Mucosa of descending colon (tissue), 3 donors: ENCODE results near the gene DTX4. TPM values are rescaled to one million over a fixed set of nuclear protein-coding genes. Genes with fewer than 3 reads are reported as not detected.

Experiments used
- ATAC-seq: fragments of 200-7000 bp; cut with Tn5 transposase; one replicate; pipeline ENCODE4 v1.9.1; 2020; ENCODE audit warnings: mild to moderate bottlenecking, moderate library complexity
- DNase-seq, 3 donors: peaks; one replicate each; pipeline ENCODE4 v3.0.0-alpha.2; 2020
- H3K36me3 ChIP-seq: fragments of 200-600 bp; one replicate; pipeline ENCODE4 v1.8.0; 2021; ENCODE audit warnings: low read depth, mild to moderate bottlenecking
- H3K4me1 ChIP-seq: fragments of 200-600 bp; one replicate; pipeline ENCODE4 v1.8.0; 2021; ENCODE audit warnings: low read depth, mild to moderate bottlenecking
- H3K4me3 ChIP-seq: fragments of 200-600 bp; one replicate; pipeline ENCODE4 v1.8.0; 2021; ENCODE audit warnings: mild to moderate bottlenecking
- H3K9me3 ChIP-seq: fragments of 200-600 bp; one replicate; pipeline ENCODE4 v1.8.0; 2021; ENCODE audit warnings: mild to moderate bottlenecking
- intact Hi-C, 2 donors: fragments of 100-400 bp; cut with DNase I in 1 of 2; cut with micrococcal nuclease in 1 of 2; formaldehyde crosslinking; loops; one replicate each; pipeline versions ENCODE4 v1.11.0 to v1.11.1; 2022; cut with DNase I, micrococcal nuclease
- total RNA-seq, 3 donors: library from RNA; stranded (reverse); fragmentation: NEBNext Ultra II Directional in 2 of 3; extraction: Animal tissue kit (Norgen Biotek cat#: 25700) in 2 of 3; gene quantifications; one replicate each; pipeline versions ENCODE4 v1.2.1 to v1.2.4, GENCODE V29; 2021 to 2023
- TF ChIP-seq, protein P1 (sequence below): fragments of 200-600 bp; IDR thresholded peaks from one replicate; pipeline ENCODE4 v1.8.0; 2022; ENCODE audit warnings: antibody characterized with exemption, mild to moderate bottlenecking
- donor health status: DM: no; HTN: no; CAD: no; lungs with moderate emphysema.
- donor health status: DM: no; HTN: no; CAD: no.
- donor health status: DM: no; HTN: yes; CAD: no.

DTX4 gene
- total RNA-seq, 3 donors from 2014 or later = 37.4 to 95.7 (median 53.8) TPM

DNA sequence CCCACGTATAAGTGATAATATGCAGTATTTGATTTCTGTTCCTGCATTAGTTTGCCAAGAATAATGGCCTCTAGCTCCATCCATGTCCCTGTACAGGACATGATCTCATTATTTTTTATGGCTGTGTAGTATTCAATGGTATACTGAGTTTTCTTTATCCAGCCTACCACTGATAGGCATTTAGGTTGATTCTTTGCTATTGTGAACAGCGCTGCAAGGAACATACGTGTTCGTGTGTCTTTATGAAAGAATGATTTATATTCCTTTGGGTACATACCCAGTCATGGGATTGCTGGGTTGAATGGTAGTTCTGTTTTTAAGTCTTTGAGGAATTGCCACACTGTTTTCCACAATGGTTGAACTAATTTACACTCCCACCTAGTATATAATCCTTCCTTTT is 30.7 kb upstream of the DTX4 start:
- TF ChIP-seq, protein P1, sequence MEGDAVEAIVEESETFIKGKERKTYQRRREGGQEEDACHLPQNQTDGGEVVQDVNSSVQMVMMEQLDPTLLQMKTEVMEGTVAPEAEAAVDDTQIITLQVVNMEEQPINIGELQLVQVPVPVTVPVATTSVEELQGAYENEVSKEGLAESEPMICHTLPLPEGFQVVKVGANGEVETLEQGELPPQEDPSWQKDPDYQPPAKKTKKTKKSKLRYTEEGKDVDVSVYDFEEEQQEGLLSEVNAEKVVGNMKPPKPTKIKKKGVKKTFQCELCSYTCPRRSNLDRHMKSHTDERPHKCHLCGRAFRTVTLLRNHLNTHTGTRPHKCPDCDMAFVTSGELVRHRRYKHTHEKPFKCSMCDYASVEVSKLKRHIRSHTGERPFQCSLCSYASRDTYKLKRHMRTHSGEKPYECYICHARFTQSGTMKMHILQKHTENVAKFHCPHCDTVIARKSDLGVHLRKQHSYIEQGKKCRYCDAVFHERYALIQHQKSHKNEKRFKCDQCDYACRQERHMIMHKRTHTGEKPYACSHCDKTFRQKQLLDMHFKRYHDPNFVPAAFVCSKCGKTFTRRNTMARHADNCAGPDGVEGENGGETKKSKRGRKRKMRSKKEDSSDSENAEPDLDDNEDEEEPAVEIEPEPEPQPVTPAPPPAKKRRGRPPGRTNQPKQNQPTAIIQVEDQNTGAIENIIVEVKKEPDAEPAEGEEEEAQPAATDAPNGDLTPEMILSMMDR = no peak
- H3K36me3 ChIP-seq = peaks cover 3% of the 10 kb centered on the region
- H3K9me3 ChIP-seq = no peaks in the 10 kb centered on the region
- ATAC-seq (no peak), DNase-seq (no peak)
- intact Hi-C loops = loop anchor here in 1 of 2 donors (5.0 kb wide), 1 partner anchor 34 kb away; the partner anchor contains the start of gene FAM111B
- H3K4me1 ChIP-seq = peaks cover 31% of the 10 kb centered on the region
- no peak overlapping the region for H3K4me3 ChIP-seq

GRCh38 chr11:59141673-59142460 is 30.1 kb upstream of the DTX4 start:
- Histone ChIP-seq H3K9me3 (no peaks in the 10 kb centered on the region), H3K4me1 (peaks cover 31% of the 10 kb centered on the region), H3K4me3 (peak overlapping the region; percentile 63), H3K36me3 (peaks cover 3% of the 10 kb centered on the region)
- DNase-seq = no peak
- no peak for ATAC-seq
- TF ChIP-seq, protein P1 = no peak
- intact Hi-C loops = loop anchor here in 1 of 2 donors (5.0 kb wide), 1 partner anchor 35 kb away; the partner anchor contains the start of gene FAM111B

DNA sequence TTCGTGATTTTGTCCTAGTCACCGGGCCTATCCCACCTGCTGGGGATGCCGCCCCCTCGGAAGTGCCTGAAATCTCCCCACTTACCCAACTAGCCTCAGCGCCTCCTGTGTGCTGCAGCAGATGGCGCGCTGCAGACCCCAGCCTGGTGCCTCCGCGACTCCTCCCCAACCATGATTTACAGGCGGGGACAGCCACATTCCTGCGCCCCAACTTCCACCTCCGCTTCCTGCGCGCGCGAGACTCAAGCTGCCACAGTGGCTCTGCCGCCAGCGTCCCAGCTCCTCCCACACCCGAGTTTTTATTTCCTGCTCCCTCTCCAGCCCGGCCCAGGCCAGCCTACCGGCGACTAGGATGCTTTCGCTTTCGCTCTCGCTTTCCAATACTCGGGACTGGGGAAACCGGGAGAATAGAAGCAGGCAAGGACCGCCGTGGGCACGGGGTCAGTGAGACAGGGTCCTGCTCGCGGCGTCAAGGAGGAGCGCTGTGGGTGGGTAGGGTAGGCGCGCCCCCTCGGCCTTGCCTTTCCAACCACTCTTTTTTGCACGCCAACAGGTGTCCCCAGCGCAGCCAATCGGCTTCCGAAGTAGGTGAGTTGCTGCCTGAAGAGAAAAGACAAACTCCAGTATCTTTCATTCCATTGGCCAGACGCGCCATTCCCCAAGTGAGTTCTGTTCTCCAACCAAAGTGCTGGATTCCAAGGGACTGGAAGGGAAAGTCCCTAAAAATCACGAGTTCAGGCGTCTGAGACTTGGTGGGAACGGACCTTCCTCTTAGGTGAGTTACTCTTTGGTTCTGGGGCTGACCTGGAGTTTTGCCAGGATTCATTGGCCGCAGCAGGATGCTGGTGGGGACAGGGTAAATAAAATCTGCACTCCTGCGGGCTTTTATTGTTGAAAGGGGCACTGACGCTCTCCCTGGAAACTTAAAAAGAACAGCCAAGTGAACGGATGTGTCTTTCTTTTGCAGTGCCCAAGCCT is 29.1 kb upstream of the DTX4 start, which contains the start of gene FAM111A:
Gene FAM111A (plus strand): TSS at position 327 of the 978 bp plus-strand sequence. CDS start 6,017 bp downstream, outside the sequence.
- peak; percentile 90 to 95 (median 92) for DNase-seq
- Histone ChIP-seq H3K9me3 (no peaks in the 10 kb centered on the region), H3K4me3 (peak within 1 kb of the TSS; percentile 63), H3K36me3 (peaks cover 3% of the 10 kb centered on the region), H3K4me1 (peaks cover 31% of the 10 kb centered on the region)
- TF ChIP-seq, protein P1 = no peak
- intact Hi-C loops = loop anchor here in 1 of 2 donors (5.0 kb wide), 1 partner anchor 36 kb away; the partner anchor contains the start of gene FAM111B
- ATAC-seq = peak; percentile 92

DNA sequence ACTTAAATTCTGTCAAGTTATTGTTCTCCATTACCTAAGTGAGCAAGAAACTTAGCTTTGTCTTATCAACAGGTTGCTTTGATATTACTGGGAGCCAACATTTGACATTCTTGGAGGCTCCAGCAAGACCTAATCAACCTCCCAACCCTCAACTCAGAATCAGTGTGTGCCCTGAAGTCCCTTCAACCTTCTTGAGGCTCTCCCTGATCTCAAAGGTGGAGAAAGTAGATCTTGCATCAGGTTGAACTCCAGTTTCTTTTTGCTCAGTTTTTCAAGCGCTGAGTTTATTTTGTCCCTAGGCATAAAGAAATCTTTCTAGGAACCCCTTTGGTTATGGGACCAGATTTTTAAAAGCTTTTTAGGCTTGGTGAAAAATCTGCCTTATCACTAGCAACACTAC is 27.8 kb upstream of the DTX4 start:
- ATAC-seq (no peak), DNase-seq (no peak)
- H3K4me1 ChIP-seq = peaks cover 31% of the 10 kb centered on the region
- H3K36me3 ChIP-seq = peaks cover 3% of the 10 kb centered on the region
- H3K9me3 ChIP-seq = no peaks in the 10 kb centered on the region
- intact Hi-C loops = loop anchor here in 1 of 2 donors (5.0 kb wide), 1 partner anchor 37 kb away; the partner anchor contains the start of gene FAM111B
- TF ChIP-seq, protein P1 = no peak
- H3K4me3 ChIP-seq = peak overlapping the region; percentile 7
